Activated naive CD4-positive, alpha-beta T cell treated with anti-CD3 and anti-CD28 coated beads for 36 hours (primary cell): ENCODE data around the gene AP1B1. TPM values are rescaled to one million over a fixed set of nuclear protein-coding genes. Genes with fewer than 3 reads are reported as not detected.

Source experiments
- CTCF ChIA-PET: fragments of 350-600 bp; sonication (Branson Sonifier 250); formaldehyde crosslinking; loops from one replicate; lab custom pipeline; 2021; ENCODE audit warnings: antibody characterized with exemption; lab: Charles Lee
- DNase-seq: peaks from one replicate; pipeline ENCODE4 v3.0.0-alpha.2; 2020
- H3K27ac Mint-ChIP-seq: one replicate; pipeline ENCODE4 v1.8.0; 2021; ENCODE audit warnings: mild to moderate bottlenecking, mixed read lengths
- H3K27me3 Mint-ChIP-seq: one replicate; pipeline ENCODE4 v1.8.0; 2021; ENCODE audit warnings: low read depth, mixed read lengths
- H3K36me3 Mint-ChIP-seq: one replicate; pipeline ENCODE4 v1.8.0; 2021; ENCODE audit warnings: low read depth, mixed read lengths
- H3K4me1 Mint-ChIP-seq: one replicate; pipeline ENCODE4 v1.8.0; 2021; ENCODE audit warnings: low read depth, mixed read lengths
- H3K4me3 Mint-ChIP-seq: one replicate; pipeline ENCODE4 v1.8.0; 2021; ENCODE audit warnings: mild to moderate bottlenecking, moderate library complexity, mixed read lengths
- H3K9me3 Mint-ChIP-seq: one replicate; pipeline ENCODE4 v1.8.0; 2021; ENCODE audit warnings: mixed read lengths
- intact Hi-C: fragments of 100-400 bp; cut with micrococcal nuclease; formaldehyde crosslinking; loops from one replicate; pipeline ENCODE4 v1.15.1; 2023
- total RNA-seq, 2 experiments: library from RNA; stranded (reverse); gene quantifications; one replicate each; pipeline ENCODE4 v1.2.3, GENCODE V29; 2021

AP1B1 gene
- total RNA-seq, 2 experiments from 2014 or later = 52.0 to 52.2 TPM

DNA sequence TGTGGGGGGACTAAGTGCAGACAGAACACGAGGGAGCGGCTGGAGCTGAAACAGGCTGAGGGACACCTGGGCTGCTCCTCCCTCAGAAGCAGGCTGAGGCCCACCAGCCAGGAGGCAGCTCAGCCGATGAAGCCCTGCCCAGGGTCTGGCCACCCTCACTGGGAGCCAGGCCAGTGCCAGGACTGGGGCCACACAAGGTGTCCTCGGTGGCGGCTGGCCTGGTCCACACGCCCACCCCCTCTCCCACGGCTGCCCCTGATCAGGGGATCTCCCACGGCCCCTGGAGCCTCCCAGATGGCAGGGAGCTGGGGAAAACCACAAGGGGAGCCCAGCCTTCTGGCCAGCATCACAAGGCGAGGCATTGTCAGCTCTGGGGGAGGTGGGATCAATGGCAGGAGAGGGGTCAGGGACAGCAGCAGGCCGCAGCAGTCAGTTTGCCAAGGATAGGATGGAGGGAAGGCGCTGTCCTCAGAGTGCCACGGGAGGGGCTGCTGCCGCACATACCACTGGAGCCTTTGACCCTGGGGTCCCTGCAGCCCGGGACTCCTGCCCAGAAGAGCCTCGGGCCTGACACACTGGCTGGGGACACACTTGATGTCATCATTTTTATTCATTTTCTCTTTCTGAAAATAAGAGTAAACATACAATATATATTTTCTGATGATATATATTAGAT is 61.1 kb downstream of the AP1B1 start:
- H3K27ac Mint-ChIP-seq = no peak overlapping the region
- H3K4me1 Mint-ChIP-seq = no peaks in the 10 kb centered on the region
- intact Hi-C loops = no loop called here
- no peaks in the 10 kb centered on the region for H3K9me3 Mint-ChIP-seq
- no peaks in the 10 kb centered on the region for H3K27me3 Mint-ChIP-seq
- CTCF ChIA-PET = interaction anchor here (1.6 kb wide), 1 partner anchor 14 kb away, joined by 4 read pairs; no protein-coding TSS in a partner anchor
- no peak overlapping the region for H3K4me3 Mint-ChIP-seq
- no peak for DNase-seq
- H3K36me3 Mint-ChIP-seq = peaks cover 1% of the 10 kb centered on the region

DNA sequence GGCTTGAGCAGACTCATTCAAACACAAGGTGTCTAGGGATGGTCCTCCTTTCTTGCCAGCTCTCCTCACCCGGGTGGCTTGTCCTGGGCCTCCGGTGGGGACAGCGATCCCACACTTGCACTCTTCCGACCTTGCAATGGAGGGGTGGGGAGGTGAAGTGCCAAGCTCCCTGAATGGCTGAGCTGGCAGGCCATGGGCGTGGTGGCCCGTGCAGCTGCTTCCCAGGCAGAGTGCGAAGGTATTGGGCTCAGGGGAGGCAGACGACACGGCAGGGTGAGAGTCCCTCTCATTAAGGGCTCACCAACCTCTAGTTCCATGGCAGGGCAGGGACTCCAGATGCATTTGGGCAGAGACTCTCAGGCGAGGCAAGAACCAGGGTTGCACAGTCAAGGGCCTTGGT is 61.9 kb downstream of the AP1B1 start:
- Mint-ChIP-seq H3K4me3 (no peak overlapping the region), H3K36me3 (no peaks in the 10 kb centered on the region), H3K27me3 (no peaks in the 10 kb centered on the region), H3K9me3 (no peaks in the 10 kb centered on the region), H3K4me1 (no peaks in the 10 kb centered on the region), H3K27ac (no peak overlapping the region)
- no peak for DNase-seq
- CTCF ChIA-PET = interaction anchor here (1.6 kb wide), 1 partner anchor 13 kb away, joined by 4 read pairs; no protein-coding TSS in a partner anchor
- intact Hi-C loops = no loop called here

DNA sequence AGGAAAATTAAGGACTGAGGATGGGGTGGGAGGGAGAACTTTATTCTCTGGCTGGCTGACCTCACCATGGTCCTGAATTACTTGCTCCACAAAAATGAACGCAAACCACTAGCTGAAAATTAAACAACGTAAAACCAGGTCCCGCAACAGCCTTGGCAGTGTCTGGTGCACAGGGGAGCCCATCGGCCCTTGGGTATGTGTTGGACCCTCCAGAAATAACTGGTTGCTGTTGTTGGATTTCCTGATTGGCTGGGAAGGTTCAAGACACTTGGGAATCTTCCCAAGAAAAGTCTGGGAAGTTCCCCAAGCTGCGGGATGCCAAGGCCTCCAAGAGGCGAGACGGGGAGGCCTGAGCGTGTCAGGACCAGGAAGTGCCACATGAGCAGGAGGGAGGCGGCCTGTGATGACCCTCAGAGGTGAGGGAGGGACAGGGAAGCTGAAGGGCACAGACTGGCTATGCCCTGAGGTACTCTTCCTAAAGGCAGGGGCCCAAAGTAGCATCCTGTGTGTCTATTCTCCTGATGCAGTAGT is 62.5 kb downstream of the AP1B1 start:
- no peak overlapping the region for H3K27ac Mint-ChIP-seq
- H3K36me3 Mint-ChIP-seq = no peaks in the 10 kb centered on the region
- no peak overlapping the region for H3K4me3 Mint-ChIP-seq
- no peaks in the 10 kb centered on the region for H3K4me1 Mint-ChIP-seq
- CTCF ChIA-PET = interaction anchor here (1.6 kb wide), 1 partner anchor 13 kb away, joined by 4 read pairs; no protein-coding TSS in a partner anchor
- no peak for DNase-seq
- H3K9me3 Mint-ChIP-seq = no peaks in the 10 kb centered on the region
- no peaks in the 10 kb centered on the region for H3K27me3 Mint-ChIP-seq
- intact Hi-C loops = no loop called here

DNA sequence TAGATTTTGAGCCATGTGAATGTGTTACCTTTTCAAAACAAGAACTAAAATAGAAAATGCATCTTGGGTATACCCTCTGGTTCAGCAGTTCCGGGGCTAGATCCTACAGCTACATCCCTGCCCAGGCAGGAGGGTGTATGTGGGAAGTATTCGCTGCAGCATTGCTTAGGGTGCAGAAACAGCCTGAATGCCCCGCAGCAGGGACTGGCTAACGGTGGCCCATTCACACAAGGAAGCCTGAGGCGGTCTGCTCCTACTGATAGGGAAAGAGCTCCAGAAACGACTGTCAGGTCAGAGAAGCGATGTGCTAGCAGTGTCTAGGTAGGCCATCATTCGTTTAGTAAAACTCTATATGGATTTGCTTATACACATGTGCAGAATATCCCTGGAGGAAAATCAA is 63.0 kb downstream of the AP1B1 start:
- no peak overlapping the region for H3K27ac Mint-ChIP-seq
- CTCF ChIA-PET = no interaction called here
- no peak for DNase-seq

DNA sequence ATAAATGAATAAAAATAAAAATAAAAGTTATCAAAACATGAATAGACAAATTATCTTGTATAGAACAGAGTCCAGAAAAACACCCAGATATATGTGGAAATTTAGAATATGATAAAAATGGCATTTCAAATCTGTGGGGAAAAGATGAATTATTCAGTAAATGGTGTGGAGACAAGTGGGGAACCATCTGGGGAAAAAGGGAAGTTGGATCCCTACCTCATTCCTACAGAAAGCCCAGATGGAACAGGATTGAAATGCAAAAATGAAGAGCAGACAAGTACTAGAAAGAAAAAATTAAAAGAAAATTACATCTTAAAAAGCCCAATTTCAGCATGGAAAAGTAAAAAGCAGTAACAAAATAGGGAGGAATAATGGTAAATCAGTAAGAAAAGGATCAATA is 64.7 kb downstream of the AP1B1 start:
- intact Hi-C loops = no loop called here
- DNase-seq = no peak
- no peak overlapping the region for H3K27ac Mint-ChIP-seq
- CTCF ChIA-PET = no interaction called here
- H3K4me1 Mint-ChIP-seq = no peaks in the 10 kb centered on the region
- no peaks in the 10 kb centered on the region for H3K27me3 Mint-ChIP-seq
- no peaks in the 10 kb centered on the region for H3K36me3 Mint-ChIP-seq
- no peak overlapping the region for H3K4me3 Mint-ChIP-seq
- no peaks in the 10 kb centered on the region for H3K9me3 Mint-ChIP-seq

More for the DNA sequence above, 63.0 kb downstream of the AP1B1 start:
- Mint-ChIP-seq H3K4me1 (no peaks in the 10 kb centered on the region), H3K36me3 (no peaks in the 10 kb centered on the region), H3K4me3 (no peak overlapping the region), H3K27me3 (no peaks in the 10 kb centered on the region), H3K9me3 (no peaks in the 10 kb centered on the region)
- intact Hi-C loops = no loop called here

DNA sequence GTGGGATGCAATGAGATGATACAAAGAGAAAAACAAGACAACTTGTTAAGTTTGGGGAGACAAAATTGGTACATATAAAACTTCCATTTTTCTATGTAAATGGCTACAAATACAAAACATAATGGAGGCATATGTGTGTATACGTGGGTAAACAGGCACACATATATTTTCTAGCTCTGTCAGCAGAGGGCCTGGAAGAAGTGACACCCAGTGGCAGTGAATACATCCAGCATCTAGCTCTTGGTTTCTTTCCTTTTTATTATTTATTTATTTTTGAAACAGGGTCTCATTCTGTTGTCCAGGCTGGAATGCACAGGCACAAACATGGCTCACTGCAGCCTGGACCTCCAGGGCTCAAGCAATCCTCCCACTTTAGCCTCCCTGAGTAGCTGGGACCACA is 67.8 kb downstream of the AP1B1 start:
- no peak overlapping the region for H3K27ac Mint-ChIP-seq
- no peaks in the 10 kb centered on the region for H3K9me3 Mint-ChIP-seq
- H3K4me3 Mint-ChIP-seq = no peak overlapping the region
- peaks cover 13% of the 10 kb centered on the region for H3K27me3 Mint-ChIP-seq
- no peaks in the 10 kb centered on the region for H3K4me1 Mint-ChIP-seq
- CTCF ChIA-PET = interaction anchor here (0.6 to 1.1 kb wide), 3 partner anchors 8 to 37 kb away, joined by 3 to 4 read pairs (median 4); partner anchors contain the start of gene GAS2L1
- no peaks in the 10 kb centered on the region for H3K36me3 Mint-ChIP-seq
- DNase-seq = no peak
- intact Hi-C loops = no loop called here

DNA sequence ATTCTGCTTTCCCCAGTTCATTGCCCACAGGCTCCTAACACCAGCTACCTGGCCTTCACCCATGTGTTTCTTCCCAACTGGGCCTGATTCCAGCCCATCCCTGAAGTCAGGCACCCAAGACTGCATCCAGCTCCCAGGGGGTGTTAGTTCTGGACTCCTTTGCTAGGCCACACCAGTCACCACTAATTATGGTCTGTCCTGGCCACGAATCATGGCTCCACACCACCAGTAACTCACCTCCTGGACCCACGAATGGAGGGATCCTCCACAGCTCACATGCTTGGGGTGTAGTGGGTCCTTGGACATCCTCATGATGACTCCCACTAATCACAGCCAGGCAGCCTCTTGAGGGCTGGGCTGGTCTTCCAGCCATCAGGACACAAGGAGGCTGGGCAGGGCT is 69.3 kb downstream of the AP1B1 start:
- CTCF ChIA-PET = no interaction called here
- Mint-ChIP-seq H3K9me3 (no peaks in the 10 kb centered on the region), H3K27me3 (peaks cover 21% of the 10 kb centered on the region), H3K27ac (no peak overlapping the region), H3K4me1 (peaks cover 7% of the 10 kb centered on the region), H3K4me3 (no peak overlapping the region), H3K36me3 (no peaks in the 10 kb centered on the region)
- no peak for DNase-seq
- intact Hi-C loops = no loop called here

DNA sequence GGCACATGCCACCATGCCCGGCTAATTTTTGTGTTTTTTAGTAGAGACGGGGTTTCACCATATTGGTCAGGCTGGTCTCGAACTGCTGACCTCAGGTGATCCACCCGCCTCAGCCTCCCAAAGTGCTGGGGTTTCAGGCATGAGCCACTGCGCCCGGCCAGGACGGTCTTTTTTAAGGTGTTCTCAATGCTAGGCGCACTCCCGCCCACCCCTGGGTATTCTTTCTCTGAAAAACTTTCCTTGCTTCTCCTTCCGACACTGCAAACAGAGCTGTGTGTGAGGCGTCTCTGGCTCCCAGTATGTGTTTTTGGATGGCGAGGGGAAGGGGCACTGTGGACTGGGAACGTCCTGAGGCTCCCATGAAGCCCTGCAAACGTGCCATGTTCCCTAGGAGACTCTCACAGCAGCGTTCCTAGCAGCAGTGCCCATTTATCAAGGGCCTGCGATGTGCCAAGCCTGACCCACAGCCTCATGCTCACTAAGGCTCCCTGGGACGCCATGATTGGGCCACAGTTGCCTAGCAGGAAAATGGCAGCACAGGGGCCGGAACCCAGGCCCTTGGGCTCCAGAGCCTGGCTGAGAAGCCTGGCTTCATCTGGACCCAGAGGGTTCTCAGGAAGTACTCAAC is 70.4 kb downstream of the AP1B1 start:
- no peak overlapping the region for H3K27ac Mint-ChIP-seq
- no peak overlapping the region for H3K4me3 Mint-ChIP-seq
- H3K27me3 Mint-ChIP-seq = peaks cover 32% of the 10 kb centered on the region
- peaks cover 18% of the 10 kb centered on the region for H3K4me1 Mint-ChIP-seq
- intact Hi-C loops = no loop called here
- CTCF ChIA-PET = interaction anchor here (0.7 kb wide), 1 partner anchor 338 kb away, joined by 3 read pairs; no protein-coding TSS in a partner anchor
- no peak for DNase-seq
- H3K9me3 Mint-ChIP-seq = no peaks in the 10 kb centered on the region
- no peaks in the 10 kb centered on the region for H3K36me3 Mint-ChIP-seq

DNA sequence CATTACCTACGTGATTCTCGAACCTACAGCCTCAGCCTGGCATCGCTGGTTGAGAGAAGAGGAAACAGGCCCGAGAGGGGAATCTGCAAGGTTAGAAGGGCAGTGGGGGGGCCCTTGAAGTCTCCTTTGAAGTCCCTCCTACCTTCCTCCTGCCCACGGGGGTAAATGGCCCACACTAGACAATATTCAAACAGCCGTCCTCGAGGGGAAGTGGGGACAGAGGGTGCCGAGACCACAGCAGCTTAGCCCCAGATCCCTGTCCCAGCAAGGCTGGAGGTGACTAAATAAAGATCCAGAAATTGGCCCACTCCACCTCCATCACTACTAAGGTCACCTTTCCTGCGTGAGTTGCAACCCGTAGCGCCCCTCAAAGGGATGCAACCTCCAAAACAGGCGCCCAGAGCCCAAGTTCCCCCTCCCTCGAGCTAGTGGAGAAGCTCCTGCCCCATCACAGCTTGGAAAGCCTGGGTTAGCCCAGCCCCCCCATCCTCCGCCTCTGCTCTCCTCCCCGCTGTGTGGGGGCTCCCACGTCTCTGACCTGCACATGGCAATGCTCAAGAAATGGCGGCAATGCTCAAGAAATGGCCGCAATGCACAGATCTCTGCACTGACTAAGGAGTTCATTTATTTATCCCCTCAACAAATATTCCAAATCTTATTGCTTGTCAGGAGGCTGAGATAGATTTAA is 72.1 kb downstream of the AP1B1 start:
- peaks cover 19% of the 10 kb centered on the region for H3K4me1 Mint-ChIP-seq
- intact Hi-C loops = no loop called here
- H3K36me3 Mint-ChIP-seq = no peaks in the 10 kb centered on the region
- H3K27ac Mint-ChIP-seq = no peak overlapping the region
- peaks cover 39% of the 10 kb centered on the region for H3K27me3 Mint-ChIP-seq
- no peaks in the 10 kb centered on the region for H3K9me3 Mint-ChIP-seq
- H3K4me3 Mint-ChIP-seq = no peak overlapping the region
- CTCF ChIA-PET = no interaction called here
- no peak for DNase-seq

DNA sequence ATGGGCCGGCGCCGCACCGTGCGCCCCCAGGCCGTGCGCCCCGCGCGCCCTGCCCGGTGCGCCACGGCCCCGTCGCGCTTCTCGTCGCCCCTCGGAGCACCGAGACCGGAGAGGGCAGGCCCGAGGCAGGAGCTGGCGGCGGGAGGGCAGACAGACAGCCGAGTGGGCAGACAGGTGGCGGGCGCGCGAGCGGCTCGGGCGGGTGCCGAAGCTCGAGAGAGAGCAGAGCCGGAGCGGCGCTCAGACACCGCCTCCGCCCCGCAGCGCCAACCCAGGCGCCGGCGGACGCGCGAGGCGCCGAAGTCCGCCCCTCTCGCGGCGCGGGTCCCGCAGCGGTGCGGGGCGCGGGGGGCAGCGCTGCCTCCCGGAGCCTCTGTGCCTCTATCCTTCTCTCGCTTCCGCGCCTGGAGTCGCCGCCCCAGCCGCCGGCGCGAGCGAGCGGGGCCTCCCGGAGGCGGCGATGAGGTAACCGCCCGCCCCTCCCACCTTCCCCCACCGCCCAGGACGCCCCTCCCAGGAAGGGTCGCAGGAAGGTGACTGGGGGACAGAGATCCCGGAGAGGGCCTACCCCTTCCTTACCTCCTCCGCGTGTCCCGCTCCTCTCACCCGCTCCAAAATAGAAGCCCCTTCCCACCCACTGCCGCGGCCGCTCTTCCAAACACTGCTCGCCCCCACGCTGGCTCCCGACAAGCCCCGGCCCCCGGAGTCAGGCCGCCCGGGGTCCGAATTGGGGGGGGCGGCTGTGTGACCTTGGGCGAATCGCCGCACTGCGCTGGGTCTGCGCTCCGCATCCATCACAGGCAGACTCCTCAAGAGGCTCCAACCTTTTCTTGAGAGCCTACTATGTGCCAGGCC is 72.9 kb downstream of the AP1B1 start, which contains the start of gene RASL10A:
RASL10A (minus strand) TSS at position 412 of the 855 bp plus-strand sequence. CDS start 451 bp downstream, outside the sequence.
- Mint-ChIP-seq H3K27me3 (peaks cover 39% of the 10 kb centered on the region), H3K4me1 (peaks cover 21% of the 10 kb centered on the region), H3K36me3 (no peaks in the 10 kb centered on the region), H3K9me3 (no peaks in the 10 kb centered on the region), H3K27ac (no peak within 1 kb of the TSS), H3K4me3 (peak within 1 kb of the TSS; percentile 14)
- CTCF ChIA-PET = no interaction called here
- intact Hi-C loops = no loop called here
- no peak for DNase-seq

DNA sequence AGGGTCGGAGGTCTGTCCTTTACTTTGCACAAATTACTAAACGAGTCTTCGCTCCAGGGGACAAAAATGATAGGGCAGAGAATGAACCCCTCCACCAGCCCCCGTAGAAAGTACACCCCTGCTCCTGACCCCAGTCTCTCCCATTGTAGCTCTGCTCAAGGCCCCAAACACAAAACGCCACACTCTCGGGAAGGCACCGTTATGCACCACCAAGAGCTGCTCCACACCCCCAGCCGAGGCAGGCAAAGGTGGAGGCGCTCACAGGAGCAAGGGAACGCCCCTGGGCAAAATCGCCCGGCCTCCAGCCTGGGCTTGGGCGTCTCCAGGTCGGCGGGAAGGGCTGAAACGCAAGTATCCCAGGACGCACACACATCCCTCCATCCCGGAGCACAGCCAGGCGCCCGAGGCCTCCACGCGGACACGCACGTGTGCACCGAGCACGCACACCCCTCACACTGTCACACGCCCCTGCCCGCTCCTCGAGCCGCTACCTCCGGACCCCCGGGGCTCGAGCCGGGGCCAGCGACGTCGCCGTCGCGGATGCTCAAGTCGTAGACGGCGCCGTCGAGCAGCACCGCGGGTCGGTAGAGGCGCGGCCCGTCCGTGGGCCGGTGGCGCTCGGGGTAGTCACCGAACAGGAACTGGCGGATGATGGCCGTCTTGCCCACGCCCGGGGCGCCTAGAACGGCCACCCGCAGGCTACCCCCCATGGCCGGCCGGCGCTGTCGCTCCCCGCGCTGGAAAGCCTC is 73.7 kb downstream of the AP1B1 start:
- H3K9me3 Mint-ChIP-seq = no peaks in the 10 kb centered on the region
- CTCF ChIA-PET = interaction anchor here (1.0 kb wide), 1 partner anchor 42 kb away, joined by 3 read pairs; no protein-coding TSS in a partner anchor
- H3K4me1 Mint-ChIP-seq = peaks cover 21% of the 10 kb centered on the region
- intact Hi-C loops = no loop called here
- H3K36me3 Mint-ChIP-seq = no peaks in the 10 kb centered on the region
- DNase-seq = no peak
- H3K4me3 Mint-ChIP-seq = peak overlapping the region; percentile 14
- H3K27me3 Mint-ChIP-seq = peaks cover 39% of the 10 kb centered on the region
- no peak overlapping the region for H3K27ac Mint-ChIP-seq
